AG09319 (cell line): ENCODE data around the gene CA6.
A peak's percentile ranks its signal among the peaks of the same experiment; 100 is the strongest.
"Not testable (repeated sequence)": the region's sequence is repeated elsewhere in the genome, so short reads cannot be mapped to it uniquely, and the experiment has no call there.

Source experiments
- DNase-seq: peaks from one replicate; pipeline ENCODE4 v3.0.0-alpha.2; 2010; ENCODE audit warnings: low read depth; ENCODE audit errors: extremely low read depth
- CTCF ChIP-seq: IDR thresholded peaks from 2 replicates; pipeline ENCODE4 v1.5.1; 2011; ENCODE audit warnings: low read depth, mild to moderate bottlenecking, inconsistent platforms, low read length, moderate library complexity

Gene CA6

GRCh38 chr1:8945568-8945967 is at the start of gene CA6:
Gene CA6 (plus strand): TSS chr1:8945868. CDS start chr1:8945887, 19 bp downstream.
- TF ChIP-seq CTCF: no peak
- DNase-seq: no peak

GRCh38 chr1:8896775-8897174 is 48.9 kb upstream of the CA6 start:
- DNase-seq: not testable (repeated sequence)

- DNase-seq: not testable (repeated sequence)
These were observed 48.2 kb upstream of the CA6 start for GRCh38 chr1:8897505-8897904.

GRCh38 chr1:8898418-8898817 is 47.2 kb upstream of the CA6 start:
- not testable (repeated sequence) for DNase-seq

- TF ChIP-seq CTCF: no peak
- DNase-seq: no peak
These were observed 46.6 kb upstream of the CA6 start for GRCh38 chr1:8899046-8899445.

- DNase-seq: not testable (repeated sequence)
These were observed 45.0 kb upstream of the CA6 start for GRCh38 chr1:8900684-8901083.

GRCh38 chr1:8902765-8903164 is 42.9 kb upstream of the CA6 start:
- peak; percentile 12 for TF ChIP-seq CTCF

GRCh38 chr1:8903410-8903809 is 42.3 kb upstream of the CA6 start:
- DNase-seq: no peak
- no peak for TF ChIP-seq CTCF

More at GRCh38 chr1:8902765-8903164, 42.9 kb upstream of the CA6 start:
- no peak for DNase-seq

GRCh38 chr1:8903908-8904650 is 41.6 kb upstream of the CA6 start:
- peak; percentile 88 for DNase-seq

More at GRCh38 chr1:8903908-8904650, 41.6 kb upstream of the CA6 start:
- TF ChIP-seq CTCF: no peak
